Activated CD8-positive, alpha-beta T cell treated with anti-CD3 and anti-CD28 coated beads, Interleukin-2, amount 10 ng/mL, durations not matched to agents 7 days and 5 days (primary cell): ENCODE results near the gene ZNF37A. TPM values are rescaled to one million over a fixed set of nuclear protein-coding genes. Genes with fewer than 3 reads are reported as not detected.
"Not testable (repeated sequence)": the region's sequence is repeated elsewhere in the genome, so short reads cannot be mapped to it uniquely, and the experiment has no call there.

Experiments used
- ATAC-seq: fragments of 150-1000 bp; cut with Tn5 transposase; one replicate; pipeline ENCODE4 v1.10.0; 2021; ENCODE audit warnings: moderate library complexity
- CTCF ChIA-PET: fragments of 350-600 bp; sonication (Branson Sonifier 250); formaldehyde crosslinking; loops from one replicate; lab custom pipeline; 2021; ENCODE audit warnings: antibody characterized with exemption; lab: Charles Lee
- POLR2A ChIA-PET: fragments of 350-600 bp; sonication (Branson Sonifier 250); formaldehyde crosslinking; loops from one replicate; lab custom pipeline; 2021; ENCODE audit warnings: antibody characterized with exemption; lab: Charles Lee
- DNase-seq: peaks from one replicate; pipeline ENCODE4 v3.0.0-alpha.2; 2020
- H3K27ac Mint-ChIP-seq: one replicate; pipeline ENCODE4 v1.8.0; 2021; ENCODE audit warnings: mild to moderate bottlenecking, mixed read lengths
- H3K27me3 Mint-ChIP-seq: one replicate; pipeline ENCODE4 v1.8.0; 2021; ENCODE audit warnings: low read depth, mixed read lengths
- H3K36me3 Mint-ChIP-seq: one replicate; pipeline ENCODE4 v1.8.0; 2021; ENCODE audit warnings: low read depth, mixed read lengths
- H3K4me1 Mint-ChIP-seq: one replicate; pipeline ENCODE4 v1.8.0; 2021; ENCODE audit warnings: low read depth, mixed read lengths
- H3K4me3 Mint-ChIP-seq: one replicate; pipeline ENCODE4 v1.8.0; 2021; ENCODE audit warnings: mild to moderate bottlenecking, mixed read lengths
- H3K9me3 Mint-ChIP-seq: one replicate; pipeline ENCODE4 v1.8.0; 2022; ENCODE audit warnings: mixed read lengths; ENCODE audit not compliant: insufficient read depth
- total RNA-seq, 2 experiments: library from RNA; stranded (reverse); gene quantifications; one replicate each; pipeline ENCODE4 v1.2.3, GENCODE V29; 2021

ZNF37A gene
- total RNA-seq, 2 experiments from 2014 or later, result 17.5 to 17.8 TPM

- POLR2A ChIA-PET, result interaction anchor here (0.9 to 1.0 kb wide), 3 partner anchors 82 to 307 kb away, joined by 3 to 4 read pairs (median 3); no protein-coding TSS in a partner anchor
- ATAC-seq (no peak), DNase-seq (no peak)
- CTCF ChIA-PET, result no interaction called here
- Mint-ChIP-seq H3K27me3 (no peaks in the 10 kb centered on the region), H3K27ac (peak overlapping the region; percentile 89), H3K4me1 (peaks cover 23% of the 10 kb centered on the region), H3K9me3 (peaks cover 10% of the 10 kb centered on the region), H3K36me3 (peaks cover 55% of the 10 kb centered on the region), H3K4me3 (peak overlapping the region; percentile 84)
These were observed 914 bp downstream of the ZNF37A start for GRCh38 chr10:38094927-38095574.

GRCh38 chr10:38102880-38103279, 8.7 kb downstream of the ZNF37A start:
- ChIA-PET CTCF (no interaction called here), POLR2A (interaction anchor here (0.7 kb wide), 1 partner anchor 38 kb away, joined by 4 read pairs; no protein-coding TSS in a partner anchor)
- Mint-ChIP-seq H3K4me3 (no peak overlapping the region), H3K27ac (no peak overlapping the region), H3K9me3 (peaks cover 60% of the 10 kb centered on the region), H3K4me1 (no peaks in the 10 kb centered on the region), H3K27me3 (no peaks in the 10 kb centered on the region), H3K36me3 (peaks cover 92% of the 10 kb centered on the region)
- DNase-seq (no peak), ATAC-seq (no peak)

- H3K9me3 Mint-ChIP-seq, result peaks cover 58% of the 10 kb centered on the region
- no peaks in the 10 kb centered on the region for H3K4me1 Mint-ChIP-seq
- no peaks in the 10 kb centered on the region for H3K27me3 Mint-ChIP-seq
These were observed 9.6 kb downstream of the ZNF37A start for GRCh38 chr10:38103756-38104155.

GRCh38 chr10:38112159-38112558, 18.0 kb downstream of the ZNF37A start:
- peaks cover 56% of the 10 kb centered on the region for H3K9me3 Mint-ChIP-seq
- POLR2A ChIA-PET, result no interaction called here
- H3K4me1 Mint-ChIP-seq, result no peaks in the 10 kb centered on the region
- H3K27me3 Mint-ChIP-seq, result no peaks in the 10 kb centered on the region
- ATAC-seq (no peak), DNase-seq (no peak)
- H3K4me3 Mint-ChIP-seq, result no peak overlapping the region
- CTCF ChIA-PET, result no interaction called here
- H3K27ac Mint-ChIP-seq, result no peak overlapping the region
- peaks cover 51% of the 10 kb centered on the region for H3K36me3 Mint-ChIP-seq

More at GRCh38 chr10:38103756-38104155, 9.6 kb downstream of the ZNF37A start:
- DNase-seq, result no peak
- H3K36me3 Mint-ChIP-seq, result peaks cover 84% of the 10 kb centered on the region
- ChIA-PET CTCF (no interaction called here), POLR2A (no interaction called here)
- no peak for ATAC-seq
- no peak overlapping the region for H3K27ac Mint-ChIP-seq
- no peak overlapping the region for H3K4me3 Mint-ChIP-seq

GRCh38 chr10:38118072-38118807, 24.1 kb downstream of the ZNF37A start:
- peaks cover 56% of the 10 kb centered on the region for H3K36me3 Mint-ChIP-seq
- H3K4me3 Mint-ChIP-seq, result no peak overlapping the region
- ChIA-PET POLR2A (no interaction called here), CTCF (no interaction called here)
- H3K27me3 Mint-ChIP-seq, result no peaks in the 10 kb centered on the region
- H3K9me3 Mint-ChIP-seq, result peaks cover 65% of the 10 kb centered on the region
- no peaks in the 10 kb centered on the region for H3K4me1 Mint-ChIP-seq
- DNase-seq (no peak), ATAC-seq (no peak)
- H3K27ac Mint-ChIP-seq, result no peak overlapping the region

GRCh38 chr10:38119038-38119437, 24.9 kb downstream of the ZNF37A start:
- H3K27ac Mint-ChIP-seq, result no peak overlapping the region
- H3K4me3 Mint-ChIP-seq, result no peak overlapping the region
- H3K27me3 Mint-ChIP-seq, result no peaks in the 10 kb centered on the region

GRCh38 chr10:38127812-38128211, 33.7 kb downstream of the ZNF37A start:
- ATAC-seq (no peak), DNase-seq (no peak)
- Mint-ChIP-seq H3K27ac (no peak overlapping the region), H3K36me3 (peaks cover 7% of the 10 kb centered on the region), H3K27me3 (no peaks in the 10 kb centered on the region), H3K4me1 (no peaks in the 10 kb centered on the region), H3K4me3 (no peak overlapping the region), H3K9me3 (peaks cover 61% of the 10 kb centered on the region)
- ChIA-PET CTCF (no interaction called here), POLR2A (no interaction called here)

More at GRCh38 chr10:38119038-38119437, 24.9 kb downstream of the ZNF37A start:
- ChIA-PET POLR2A (no interaction called here), CTCF (no interaction called here)
- DNase-seq, result no peak
- Mint-ChIP-seq H3K4me1 (no peaks in the 10 kb centered on the region), H3K9me3 (peaks cover 72% of the 10 kb centered on the region), H3K36me3 (peaks cover 56% of the 10 kb centered on the region)
- ATAC-seq, result no peak

- Mint-ChIP-seq H3K27me3 (no peaks in the 10 kb centered on the region), H3K27ac (no peak overlapping the region), H3K4me3 (no peak overlapping the region), H3K36me3 (no peaks in the 10 kb centered on the region), H3K4me1 (no peaks in the 10 kb centered on the region), H3K9me3 (peaks cover 36% of the 10 kb centered on the region)
- ChIA-PET CTCF (no interaction called here), POLR2A (no interaction called here)
- ATAC-seq (no peak), DNase-seq (no peak)
These were observed 49.5 kb downstream of the ZNF37A start for GRCh38 chr10:38143587-38143986.

GRCh38 chr10:38146579-38147333, 52.6 kb downstream of the ZNF37A start:
- no peak overlapping the region for H3K4me3 Mint-ChIP-seq
- POLR2A ChIA-PET, result no interaction called here
- no peaks in the 10 kb centered on the region for H3K4me1 Mint-ChIP-seq
- H3K36me3 Mint-ChIP-seq, result no peaks in the 10 kb centered on the region
- no peak for DNase-seq
- H3K27ac Mint-ChIP-seq, result no peak overlapping the region
- no peaks in the 10 kb centered on the region for H3K27me3 Mint-ChIP-seq
- CTCF ChIA-PET, result no interaction called here
- peaks cover 37% of the 10 kb centered on the region for H3K9me3 Mint-ChIP-seq
- ATAC-seq, result no peak

- ChIA-PET POLR2A (no interaction called here), CTCF (no interaction called here)
- Mint-ChIP-seq H3K27me3 (no peaks in the 10 kb centered on the region), H3K4me3 (no peak overlapping the region), H3K36me3 (no peaks in the 10 kb centered on the region), H3K27ac (no peak overlapping the region), H3K9me3 (peaks cover 36% of the 10 kb centered on the region), H3K4me1 (no peaks in the 10 kb centered on the region)
- ATAC-seq (no peak), DNase-seq (no peak)
These were observed 53.5 kb downstream of the ZNF37A start for GRCh38 chr10:38147686-38148085.

GRCh38 chr10:38150891-38151463, 56.8 kb downstream of the ZNF37A start:
- H3K27me3 Mint-ChIP-seq, ATAC-seq, H3K36me3 Mint-ChIP-seq, POLR2A ChIA-PET, DNase-seq, H3K27ac Mint-ChIP-seq, H3K4me3 Mint-ChIP-seq, H3K4me1 Mint-ChIP-seq, CTCF ChIA-PET: not testable (repeated sequence)
- H3K9me3 Mint-ChIP-seq, result peaks cover 20% of the 10 kb centered on the region
